Mesothelial cell of epicardium (in vitro differentiated cells): ENCODE results near the gene KRT3. TPM values are rescaled to one million over a fixed set of nuclear protein-coding genes. Genes with fewer than 3 reads are reported as not detected.

Experiments used
- DNase-seq, 2 experiments: peaks; one replicate each; pipeline ENCODE4 v3.0.0; 2021; ENCODE audit warnings: low spot score in 2 of 2; ENCODE audit not compliant: unreplicated experiment in 2 of 2
- H3K27ac Mint-ChIP-seq: 2 replicates; pipeline ENCODE4 v1.8.0; 2021; ENCODE audit warnings: mixed read lengths
- H3K27me3 Mint-ChIP-seq: 2 replicates; pipeline ENCODE4 v1.8.0; 2021; ENCODE audit warnings: low read depth, mixed read lengths
- H3K36me3 Mint-ChIP-seq: 2 replicates; pipeline ENCODE4 v1.8.0; 2021; ENCODE audit warnings: mixed read lengths
- H3K4me1 Mint-ChIP-seq: 2 replicates; pipeline ENCODE4 v1.8.0; 2021; ENCODE audit warnings: mixed read lengths
- H3K4me3 Mint-ChIP-seq: 2 replicates; pipeline ENCODE4 v1.8.0; 2021; ENCODE audit warnings: mild to moderate bottlenecking, moderate library complexity, mixed read lengths
- H3K9me3 Mint-ChIP-seq: 2 replicates; pipeline ENCODE4 v1.8.0; 2021; ENCODE audit warnings: mixed read lengths
- total RNA-seq: library from RNA; stranded (reverse); gene quantifications from 3 replicates; pipeline ENCODE4 v1.2.1, GENCODE V29; 2021
- TF ChIP-seq, protein P1 (sequence below): fragments of 200-600 bp; sonication (generic); IDR thresholded peaks from one replicate; pipeline ENCODE4 v1.5.0; 2021; ENCODE audit warnings: antibody characterized with exemption; ENCODE audit not compliant: unreplicated experiment

KRT3 gene
- total RNA-seq, 1 donor from 2014 or later = 0.78 TPM

DNA sequence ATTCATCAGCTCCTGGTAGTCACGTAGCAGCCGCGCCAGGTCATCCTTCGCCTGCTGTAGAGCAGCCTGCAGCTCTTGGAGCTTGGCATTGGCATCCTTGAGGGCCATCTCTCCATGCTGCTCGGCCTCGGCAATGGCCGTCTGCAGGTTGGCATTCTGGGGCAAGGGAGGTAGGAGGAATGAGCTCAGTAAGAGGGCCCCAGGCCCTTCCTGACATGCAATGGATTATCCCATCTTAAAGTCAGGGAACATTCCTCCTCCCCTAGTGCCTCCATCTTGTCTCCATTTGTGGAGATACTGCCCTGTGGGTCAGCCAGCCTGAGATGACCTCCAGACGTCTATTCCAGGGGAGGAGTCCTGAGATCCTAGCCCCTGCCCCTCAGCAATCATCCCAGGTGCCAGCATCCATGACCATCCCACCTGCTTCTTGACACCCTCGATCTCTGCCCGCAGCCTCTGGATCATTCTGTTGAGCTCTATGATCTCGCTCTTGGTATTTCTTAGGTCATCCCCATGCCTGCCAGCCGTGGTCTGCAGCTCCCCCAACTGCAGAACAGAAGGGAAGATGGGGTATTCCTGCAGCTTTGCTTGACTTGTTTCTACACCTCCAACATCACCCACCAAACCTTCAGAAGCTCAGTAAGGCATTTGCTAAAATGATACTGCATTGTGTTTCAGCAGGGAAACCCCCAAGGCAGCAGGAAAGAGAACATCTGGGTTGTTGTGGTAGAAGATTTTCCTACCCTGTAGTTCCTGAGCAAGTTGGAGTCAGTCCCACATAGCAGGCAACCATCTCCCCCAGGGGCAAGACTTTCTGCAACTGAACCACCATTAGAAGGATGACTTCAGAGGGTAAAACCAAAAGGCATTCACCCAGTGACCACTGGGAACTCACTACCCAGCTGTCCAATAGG, 4.4 kb downstream of the KRT3 start:
- peaks cover 7% of the 10 kb centered on the region for H3K4me1 Mint-ChIP-seq
- peaks cover 65% of the 10 kb centered on the region for H3K27me3 Mint-ChIP-seq
- H3K9me3 Mint-ChIP-seq = no peaks in the 10 kb centered on the region
- H3K4me3 Mint-ChIP-seq = no peak overlapping the region
- TF ChIP-seq, protein P1, sequence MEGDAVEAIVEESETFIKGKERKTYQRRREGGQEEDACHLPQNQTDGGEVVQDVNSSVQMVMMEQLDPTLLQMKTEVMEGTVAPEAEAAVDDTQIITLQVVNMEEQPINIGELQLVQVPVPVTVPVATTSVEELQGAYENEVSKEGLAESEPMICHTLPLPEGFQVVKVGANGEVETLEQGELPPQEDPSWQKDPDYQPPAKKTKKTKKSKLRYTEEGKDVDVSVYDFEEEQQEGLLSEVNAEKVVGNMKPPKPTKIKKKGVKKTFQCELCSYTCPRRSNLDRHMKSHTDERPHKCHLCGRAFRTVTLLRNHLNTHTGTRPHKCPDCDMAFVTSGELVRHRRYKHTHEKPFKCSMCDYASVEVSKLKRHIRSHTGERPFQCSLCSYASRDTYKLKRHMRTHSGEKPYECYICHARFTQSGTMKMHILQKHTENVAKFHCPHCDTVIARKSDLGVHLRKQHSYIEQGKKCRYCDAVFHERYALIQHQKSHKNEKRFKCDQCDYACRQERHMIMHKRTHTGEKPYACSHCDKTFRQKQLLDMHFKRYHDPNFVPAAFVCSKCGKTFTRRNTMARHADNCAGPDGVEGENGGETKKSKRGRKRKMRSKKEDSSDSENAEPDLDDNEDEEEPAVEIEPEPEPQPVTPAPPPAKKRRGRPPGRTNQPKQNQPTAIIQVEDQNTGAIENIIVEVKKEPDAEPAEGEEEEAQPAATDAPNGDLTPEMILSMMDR = no peak
- no peaks in the 10 kb centered on the region for H3K36me3 Mint-ChIP-seq
- DNase-seq = no peak
- no peak overlapping the region for H3K27ac Mint-ChIP-seq

DNA sequence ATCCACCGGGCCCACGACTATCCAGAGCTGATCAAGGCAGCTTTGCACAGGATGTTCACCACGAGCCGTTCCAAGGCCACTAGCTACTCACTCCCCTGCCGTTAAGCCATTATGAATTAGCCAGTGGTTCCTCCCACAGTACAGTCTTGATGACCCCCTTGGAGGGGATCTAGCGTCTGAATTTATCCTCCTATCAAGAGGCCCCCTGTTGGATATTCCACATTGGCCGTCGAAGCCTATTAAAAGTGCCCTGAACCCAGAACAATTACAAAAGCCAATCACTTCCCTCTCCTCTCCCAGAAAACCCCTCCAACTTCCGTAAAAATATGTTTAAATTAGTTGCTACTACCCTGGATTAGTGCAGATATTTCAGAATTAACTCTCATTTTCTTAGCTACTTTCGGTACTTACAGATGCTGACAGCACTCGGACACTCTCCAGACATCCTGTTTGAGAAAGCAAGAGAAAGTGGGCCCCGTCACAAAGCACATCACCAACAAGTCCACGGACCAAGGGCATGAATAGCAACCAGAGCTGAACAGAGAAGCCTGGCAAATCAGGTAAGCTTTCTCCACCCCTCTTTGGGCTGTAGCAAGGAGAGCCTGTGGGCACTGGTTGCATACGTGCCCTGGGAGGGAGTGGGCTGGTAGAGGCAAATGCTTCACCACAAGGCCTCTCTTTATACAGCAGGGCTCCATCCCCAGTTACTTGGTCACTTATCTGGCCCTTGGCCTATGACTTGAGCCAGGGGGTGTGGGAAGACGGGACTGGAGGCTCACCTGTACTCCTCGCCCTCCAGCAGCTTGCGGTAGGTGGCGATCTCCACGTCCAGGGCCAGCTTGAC, 5.3 kb downstream of the KRT3 start:
- TF ChIP-seq, protein P1 = no peak
- H3K27me3 Mint-ChIP-seq = peaks cover 64% of the 10 kb centered on the region
- H3K9me3 Mint-ChIP-seq = peaks cover 2% of the 10 kb centered on the region
- no peak for DNase-seq
- H3K4me3 Mint-ChIP-seq = no peak overlapping the region
- no peaks in the 10 kb centered on the region for H3K36me3 Mint-ChIP-seq
- no peak overlapping the region for H3K27ac Mint-ChIP-seq
- H3K4me1 Mint-ChIP-seq = peaks cover 7% of the 10 kb centered on the region

DNA sequence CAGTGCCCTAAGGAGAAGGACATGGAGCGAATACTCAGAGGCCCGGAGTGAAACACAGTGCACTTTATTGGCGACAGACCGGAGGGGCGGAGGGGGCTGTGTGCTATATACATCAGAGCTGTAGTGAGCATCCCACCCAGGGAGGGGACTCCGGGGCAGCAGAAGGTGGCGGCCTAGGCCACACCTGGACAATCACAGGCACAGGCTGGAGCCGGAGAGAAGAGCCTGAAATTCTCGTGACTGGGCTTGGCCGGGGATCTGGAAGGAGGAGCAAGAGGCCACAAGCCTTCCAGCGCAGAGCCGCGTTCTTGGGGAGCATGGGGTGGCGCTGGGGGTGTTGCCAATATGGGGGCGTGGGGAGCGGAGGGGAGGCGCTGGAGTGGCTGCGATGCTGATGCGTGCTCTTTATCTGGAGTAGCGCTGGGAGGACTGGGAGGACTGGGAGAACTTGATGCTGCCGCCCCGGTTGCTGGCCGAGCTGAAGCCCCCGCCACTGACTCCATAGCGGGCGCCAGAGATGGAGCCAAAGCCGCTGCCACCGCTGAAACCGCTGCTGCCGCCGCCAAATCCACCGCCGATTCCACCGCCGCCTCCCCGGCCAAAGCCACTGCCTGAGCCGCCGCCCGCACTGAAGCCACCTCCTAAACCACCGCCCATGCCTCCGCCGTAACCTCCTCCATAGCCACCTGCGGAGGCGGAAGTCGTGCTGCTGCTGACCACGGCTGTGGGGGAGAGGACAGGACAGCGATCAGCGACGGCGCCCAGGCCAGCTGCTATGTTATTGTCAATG, 6.1 kb downstream of the KRT3 start:
- peaks cover 7% of the 10 kb centered on the region for H3K4me1 Mint-ChIP-seq
- peaks cover 70% of the 10 kb centered on the region for H3K27me3 Mint-ChIP-seq
- DNase-seq = no peak
- no peaks in the 10 kb centered on the region for H3K36me3 Mint-ChIP-seq
- TF ChIP-seq, protein P1 = no peak
- no peak overlapping the region for H3K4me3 Mint-ChIP-seq
- no peak overlapping the region for H3K27ac Mint-ChIP-seq
- H3K9me3 Mint-ChIP-seq = peaks cover 3% of the 10 kb centered on the region

DNA sequence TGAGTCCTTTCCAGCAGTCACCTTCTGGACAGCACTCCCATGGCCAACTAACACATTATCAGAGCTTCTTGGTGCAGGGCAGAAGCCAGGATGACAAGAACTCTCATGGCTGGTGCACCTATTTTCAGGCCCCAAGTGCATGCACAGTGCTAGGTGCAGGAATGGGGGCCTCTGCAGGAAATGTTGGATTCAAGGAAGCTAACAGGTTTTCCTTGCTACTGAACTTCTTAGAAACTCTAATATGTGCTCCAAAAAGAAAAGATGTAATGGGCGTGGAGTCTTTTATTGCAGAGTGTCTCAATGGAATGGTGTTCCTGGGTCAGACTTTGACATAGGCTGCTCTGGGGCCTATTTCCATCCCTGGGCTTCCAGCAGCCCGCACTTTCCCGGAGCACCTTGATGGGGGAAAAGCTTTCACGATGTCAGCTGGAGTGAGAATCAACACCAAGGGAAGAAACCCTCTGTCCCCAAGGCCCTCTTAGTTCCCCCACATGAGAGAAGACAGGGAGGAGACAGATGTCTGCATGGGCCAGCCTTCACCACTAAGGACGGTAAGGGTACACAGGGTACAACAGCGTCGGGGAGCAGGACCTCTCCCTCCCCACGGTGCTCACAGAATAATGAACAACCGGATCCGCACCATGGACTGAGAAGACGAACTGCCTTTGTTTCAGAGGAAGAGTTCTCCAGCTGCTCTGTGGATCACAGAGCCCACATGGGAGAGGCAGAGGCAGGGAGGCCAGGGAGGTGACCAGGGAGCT, 6.9 kb downstream of the KRT3 start:
- H3K36me3 Mint-ChIP-seq = no peaks in the 10 kb centered on the region
- no peak for DNase-seq
- peaks cover 68% of the 10 kb centered on the region for H3K27me3 Mint-ChIP-seq
- H3K27ac Mint-ChIP-seq = no peak overlapping the region
- TF ChIP-seq, protein P1 = no peak
- H3K9me3 Mint-ChIP-seq = peaks cover 3% of the 10 kb centered on the region
- H3K4me3 Mint-ChIP-seq = no peak overlapping the region
- peaks cover 7% of the 10 kb centered on the region for H3K4me1 Mint-ChIP-seq
